SU-DHL-6 (cell line): ENCODE data around the gene MRPL20.

Experiments
- H2AFZ ChIP-seq: fragments of 200-600 bp; sonication (generic); 2 replicates; pipeline ENCODE4 v1.6.1; 2014; ENCODE audit warnings: low read depth, mild to moderate bottlenecking, moderate library complexity, mixed read lengths, antibody characterized with exemption, low read length; ENCODE audit not compliant: severe bottlenecking
- H3F3A ChIP-seq: fragments of 200-600 bp; shearing (Covaris generic); 2 replicates; pipeline ENCODE4 v1.6.0; 2016; ENCODE audit warnings: antibody characterized with exemption, mild to moderate bottlenecking; ENCODE audit not compliant: insufficient read depth
- H3K27ac ChIP-seq: fragments of 200-600 bp; sonication (generic); 2 replicates; pipeline ENCODE4 v1.5.1; 2016; ENCODE audit warnings: low read depth, mild to moderate bottlenecking, low read length, moderate library complexity, mixed read lengths
- H3K27me3 ChIP-seq: fragments of 200-600 bp; sonication (generic), shearing (Covaris generic); 2 replicates; pipeline ENCODE4 v1.6.0; 2014; ENCODE audit warnings: mild to moderate bottlenecking, low read length
- H3K36me3 ChIP-seq: fragments of 200-600 bp; sonication (generic); 2 replicates; pipeline ENCODE4 v1.6.1; 2014; ENCODE audit warnings: mild to moderate bottlenecking, low read length, mixed read lengths
- H3K4me2 ChIP-seq: fragments of 300-600, 200-600 bp; shearing (Covaris generic), sonication (generic); 2 replicates; pipeline ENCODE4 v1.6.0; 2014; ENCODE audit warnings: low read length, low read depth, mild to moderate bottlenecking; ENCODE audit not compliant: poor library complexity, severe bottlenecking
- H3K4me3 ChIP-seq: fragments of 200-600 bp; sonication (generic); 2 replicates; pipeline ENCODE4 v1.5.1; 2014; ENCODE audit warnings: antibody characterized with exemption, low read length, mild to moderate bottlenecking, mixed read lengths; ENCODE audit not compliant: insufficient read depth, poor library complexity, severe bottlenecking
- H3K79me2 ChIP-seq: fragments of 200-600 bp; sonication (generic); 2 replicates; pipeline ENCODE4 v1.6.1; 2014; ENCODE audit warnings: mild to moderate bottlenecking, low read length, moderate library complexity; ENCODE audit not compliant: insufficient read depth
- H3K9ac ChIP-seq: fragments of 200-600 bp; sonication (generic); 2 replicates; pipeline ENCODE4 v1.7.0; 2014; ENCODE audit warnings: mild to moderate bottlenecking, low read length
- H3K9me2 ChIP-seq: fragments of 200-600 bp; sonication (generic); replicated peaks from 2 replicates; pipeline ENCODE4 v1.6.1; 2014; ENCODE audit warnings: low read length; ENCODE audit not compliant: insufficient read depth
- H3K9me3 ChIP-seq: fragments of 200-600 bp; sonication (generic); 2 replicates; pipeline ENCODE4 v1.6.1; 2014; ENCODE audit warnings: low read length, mixed read lengths; ENCODE audit not compliant: insufficient read depth
- H4K20me1 ChIP-seq: fragments of 200-600 bp; sonication (generic); 2 replicates; pipeline ENCODE4 v1.6.1; 2014; ENCODE audit warnings: low read depth, mild to moderate bottlenecking, antibody characterized with exemption, low read length, moderate library complexity, mixed read lengths
- CTCF ChIP-seq: fragments of 200-600 bp; sonication (generic); IDR thresholded peaks from one replicate; pipeline ENCODE4 v1.5.1; 2017; ENCODE audit warnings: antibody characterized with exemption, mild to moderate bottlenecking, low read length, moderate library complexity; ENCODE audit not compliant: insufficient read depth, poor library complexity, severe bottlenecking
- EZH2phosphoT487 ChIP-seq: fragments of 200-600 bp; sonication (generic), shearing (Covaris generic); conservative IDR thresholded peaks from 2 replicates; pipeline ENCODE4 v1.6.1; 2018; ENCODE audit warnings: mild to moderate bottlenecking, antibody characterized with exemption, low read length, moderate library complexity, mixed read lengths

MRPL20 gene

GRCh38 chr1:1359664-1360468 is 47.2 kb downstream of the MRPL20 start:
- Histone ChIP-seq H4K20me1 (no peaks in the 10 kb centered on the region), H3F3A (no peaks in the 10 kb centered on the region), H2AFZ (no peak overlapping the region), H3K36me3 (no peaks in the 10 kb centered on the region), H3K4me2 (no peak overlapping the region), H3K9me2 (no peaks in the 10 kb centered on the region), H3K27me3 (no peaks in the 10 kb centered on the region), H3K79me2 (no peaks in the 10 kb centered on the region), H3K9me3 (no peaks in the 10 kb centered on the region), H3K9ac (no peak overlapping the region), H3K27ac (no peak overlapping the region), H3K4me3 (no peak overlapping the region)
- TF ChIP-seq EZH2phosphoT487 (no peak), CTCF (no peak)

GRCh38 chr1:1359308-1359663 is 47.8 kb downstream of the MRPL20 start:
- no peaks in the 10 kb centered on the region for H3K79me2 ChIP-seq
- H3K9me3 ChIP-seq: no peaks in the 10 kb centered on the region
- no peak overlapping the region for H3K27ac ChIP-seq
- H3K9me2 ChIP-seq: no peaks in the 10 kb centered on the region
- no peak overlapping the region for H3K9ac ChIP-seq
- H4K20me1 ChIP-seq: no peaks in the 10 kb centered on the region
- H3F3A ChIP-seq: no peaks in the 10 kb centered on the region
- H3K27me3 ChIP-seq: no peaks in the 10 kb centered on the region
- TF ChIP-seq CTCF (no peak), EZH2phosphoT487 (no peak)
- H2AFZ ChIP-seq: no peak overlapping the region
- H3K4me3 ChIP-seq: no peak overlapping the region
- no peak overlapping the region for H3K4me2 ChIP-seq
- H3K36me3 ChIP-seq: no peaks in the 10 kb centered on the region

- Histone ChIP-seq H3K27ac (no peak within 1 kb of the TSS), H3K27me3 (no peaks in the 10 kb centered on the region), H3K36me3 (no peaks in the 10 kb centered on the region), H3K9me3 (no peaks in the 10 kb centered on the region), H3K4me2 (no peak within 1 kb of the TSS), H3K9ac (no peak within 1 kb of the TSS), H3K79me2 (no peaks in the 10 kb centered on the region), H3F3A (no peaks in the 10 kb centered on the region), H2AFZ (no peak within 1 kb of the TSS), H3K4me3 (no peak within 1 kb of the TSS), H3K9me2 (no peaks in the 10 kb centered on the region), H4K20me1 (no peaks in the 10 kb centered on the region)
- no peak for TF ChIP-seq CTCF
- no peak for TF ChIP-seq EZH2phosphoT487
Observed at GRCh38 chr1:1358433-1359271, 48.4 kb downstream of the MRPL20 start, which contains the start of gene MXRA8. MXRA8 (minus strand) TSS chr1:1358555; CDS start chr1:1358504, 51 bp downstream.
